Measurements from ENCODE around the gene SF1.

The SF1 gene

GRCh38 chr11:64722141-64723065, 55.9 kb downstream of the SF1 start:
- H3K4me3 ChIP-seq (replicated peaks; ENCODE audit: low read depth, low read length), result no peak overlapping the region
- DNase-seq (ENCODE audit: low read depth), result no peak
- TF ChIP-seq, protein P1, sequence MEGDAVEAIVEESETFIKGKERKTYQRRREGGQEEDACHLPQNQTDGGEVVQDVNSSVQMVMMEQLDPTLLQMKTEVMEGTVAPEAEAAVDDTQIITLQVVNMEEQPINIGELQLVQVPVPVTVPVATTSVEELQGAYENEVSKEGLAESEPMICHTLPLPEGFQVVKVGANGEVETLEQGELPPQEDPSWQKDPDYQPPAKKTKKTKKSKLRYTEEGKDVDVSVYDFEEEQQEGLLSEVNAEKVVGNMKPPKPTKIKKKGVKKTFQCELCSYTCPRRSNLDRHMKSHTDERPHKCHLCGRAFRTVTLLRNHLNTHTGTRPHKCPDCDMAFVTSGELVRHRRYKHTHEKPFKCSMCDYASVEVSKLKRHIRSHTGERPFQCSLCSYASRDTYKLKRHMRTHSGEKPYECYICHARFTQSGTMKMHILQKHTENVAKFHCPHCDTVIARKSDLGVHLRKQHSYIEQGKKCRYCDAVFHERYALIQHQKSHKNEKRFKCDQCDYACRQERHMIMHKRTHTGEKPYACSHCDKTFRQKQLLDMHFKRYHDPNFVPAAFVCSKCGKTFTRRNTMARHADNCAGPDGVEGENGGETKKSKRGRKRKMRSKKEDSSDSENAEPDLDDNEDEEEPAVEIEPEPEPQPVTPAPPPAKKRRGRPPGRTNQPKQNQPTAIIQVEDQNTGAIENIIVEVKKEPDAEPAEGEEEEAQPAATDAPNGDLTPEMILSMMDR (IDR thresholded peaks at IDR 0.05; ENCODE audit: low read length, missing control alignments), result no peak

GRCh38 chr11:64721359-64721699, 57.0 kb downstream of the SF1 start:
- no peak for DNase-seq (ENCODE audit: low read depth)
- no peak overlapping the region for H3K4me3 ChIP-seq (replicated peaks; ENCODE audit: low read depth, low read length)
- TF ChIP-seq, protein P1 (IDR thresholded peaks at IDR 0.05; ENCODE audit: low read length, missing control alignments), result no peak

DNA sequence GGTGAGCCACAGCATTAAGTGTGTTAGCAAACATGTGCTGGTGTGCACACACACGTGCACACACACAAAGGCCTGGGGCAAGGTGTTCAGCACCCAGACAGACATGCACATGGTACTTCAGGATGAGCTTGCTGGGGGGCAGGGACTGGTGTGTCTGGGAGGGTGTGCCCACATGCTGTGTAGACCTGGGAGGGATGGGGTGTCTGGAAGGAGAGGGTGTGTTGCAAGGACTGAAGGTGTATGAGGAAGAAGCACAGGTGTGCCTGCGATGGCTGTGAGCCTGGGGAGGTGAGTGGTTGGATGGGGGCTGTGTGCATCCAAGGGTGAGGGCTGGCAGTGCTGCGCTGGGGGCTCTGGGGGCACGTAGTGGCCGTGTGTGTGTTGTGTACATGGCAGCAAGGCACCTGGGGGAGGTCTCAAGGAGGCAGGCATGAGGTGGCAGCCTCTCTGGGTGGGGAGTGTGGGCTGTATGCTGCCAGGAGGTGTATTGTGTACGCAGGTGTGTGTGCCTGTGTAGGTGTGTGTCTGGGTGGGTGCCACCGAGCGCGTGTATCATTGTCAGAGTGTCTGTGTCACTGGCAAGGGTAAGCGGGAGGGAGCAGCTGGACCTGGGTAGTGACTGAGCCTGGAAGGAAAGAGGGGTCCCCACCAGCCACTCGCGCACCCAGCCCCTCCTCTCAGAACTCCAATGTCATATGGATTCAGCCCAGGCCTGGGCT, 57.5 kb downstream of the SF1 start:
- no peak overlapping the region for H3K4me3 ChIP-seq (replicated peaks; ENCODE audit: low read depth, low read length)
- no peak for DNase-seq (ENCODE audit: low read depth)
- TF ChIP-seq, protein P1 (IDR thresholded peaks at IDR 0.05; ENCODE audit: low read length, missing control alignments), result no peak

DNA sequence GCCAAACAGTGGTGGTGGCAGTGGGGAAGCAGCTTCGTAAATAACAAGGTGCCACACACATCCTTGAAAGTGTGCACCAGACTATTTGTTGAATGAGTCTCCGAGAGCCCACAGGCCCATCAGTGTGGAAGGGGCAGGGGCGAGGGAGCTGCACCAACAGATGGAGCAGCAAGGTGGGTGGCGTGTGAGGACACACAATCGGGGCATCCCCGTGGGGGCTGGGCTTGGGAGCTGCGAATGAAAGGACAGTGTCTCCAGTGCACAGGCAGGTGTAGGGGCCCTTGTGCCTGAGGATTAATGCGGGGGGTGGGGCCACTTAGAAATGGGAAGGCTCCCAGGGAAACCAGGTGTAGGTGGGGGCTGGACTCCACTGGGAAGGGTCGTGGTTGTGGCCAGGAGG, 58.2 kb downstream of the SF1 start:
- TF ChIP-seq, protein P1 (IDR thresholded peaks at IDR 0.05; ENCODE audit: low read length, missing control alignments), result no peak
- DNase-seq (ENCODE audit: low read depth), result no peak
- no peak overlapping the region for H3K4me3 ChIP-seq (replicated peaks; ENCODE audit: low read depth, low read length)

DNA sequence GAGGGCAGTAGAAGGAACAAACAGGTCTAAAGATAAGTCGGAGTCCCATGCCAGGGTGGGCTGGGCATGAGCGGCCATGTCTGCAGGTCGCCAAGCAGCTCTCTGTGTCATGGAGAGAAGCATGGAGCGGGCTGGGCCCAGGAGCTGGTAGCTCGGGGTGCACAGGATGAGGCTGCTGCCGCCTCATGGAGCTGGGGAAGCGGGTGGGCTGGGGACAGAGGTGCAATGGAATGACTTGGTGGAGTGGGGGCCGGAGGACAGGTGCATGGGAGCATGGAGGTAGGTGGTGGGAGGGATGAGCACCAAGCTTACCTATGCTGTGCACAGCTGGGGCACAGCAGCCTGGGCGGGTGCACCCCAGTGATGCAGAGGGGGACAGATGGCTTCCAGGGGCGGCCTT, 58.9 kb downstream of the SF1 start:
- DNase-seq (ENCODE audit: low read depth), result no peak
- H3K4me3 ChIP-seq (replicated peaks; ENCODE audit: low read depth, low read length), result no peak overlapping the region
- TF ChIP-seq, protein P1 (IDR thresholded peaks at IDR 0.05; ENCODE audit: low read length, missing control alignments), result no peak

DNA sequence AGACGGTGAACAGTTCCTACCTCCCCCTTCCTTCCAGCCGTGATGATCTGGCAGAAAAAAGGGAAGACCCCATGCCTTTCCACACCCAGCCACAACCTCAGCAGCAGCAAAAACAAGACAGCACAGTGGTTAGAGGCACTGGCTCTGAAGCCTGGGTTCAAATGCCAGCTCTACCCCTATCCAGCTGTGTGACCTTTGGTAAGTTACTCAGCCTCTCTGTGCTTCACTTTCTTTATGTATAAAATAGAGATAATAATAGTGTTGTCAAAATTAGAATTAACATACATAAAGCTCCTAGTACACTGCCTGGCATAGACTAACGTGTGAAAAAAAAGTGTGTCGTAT, 59.6 kb downstream of the SF1 start:
- H3K4me3 ChIP-seq (replicated peaks; ENCODE audit: low read depth, low read length), result no peak overlapping the region
- TF ChIP-seq, protein P1 (IDR thresholded peaks at IDR 0.05; ENCODE audit: low read length, missing control alignments), result no peak

More for the DNA sequence above, 59.6 kb downstream of the SF1 start:
- no peak for DNase-seq (ENCODE audit: low read depth)

Measured in fibroblast of pulmonary artery (primary cell).